CD4-positive, CD25-positive, alpha-beta regulatory T cell (primary cell): ENCODE data around the gene CRISPLD2. TPM values are rescaled to one million over a fixed set of nuclear protein-coding genes. Genes with fewer than 3 reads are reported as not detected.
A peak's percentile ranks its signal among the peaks of the same experiment; 100 is the strongest.

ENCODE experiments used
- ATAC-seq, 2 donors: fragments of 150-1000 bp; cut with Tn5 transposase; one replicate each; pipeline ENCODE4 v1.10.0; 2021; ENCODE audit warnings: low read depth in 2 of 2, moderate number of reproducible peaks in 2 of 2, moderate library complexity in 1 of 2
- DNase-seq, 3 donors: peaks; one replicate each; pipeline versions ENCODE4 v3.0.0 to v3.0.0-alpha.2; 2012 to 2022; ENCODE audit warnings: mixed read lengths in 1 of 3
- H3K27ac ChIP-seq: one replicate; pipeline ENCODE4 v1.7.0; 2013; ENCODE audit warnings: mild to moderate bottlenecking, low read length; ENCODE audit not compliant: insufficient read depth, poor library complexity, severe bottlenecking
- H3K27me3 ChIP-seq: one replicate; pipeline ENCODE4 v1.7.0; 2013; ENCODE audit warnings: low read length; ENCODE audit not compliant: control insufficient read depth, insufficient read depth
- H3K36me3 ChIP-seq: one replicate; pipeline ENCODE4 v1.7.0; 2013; ENCODE audit warnings: mild to moderate bottlenecking, low read length, moderate library complexity; ENCODE audit not compliant: control insufficient read depth, insufficient read depth
- H3K4me1 ChIP-seq: 2 replicates; pipeline ENCODE4 v1.7.0; 2013; ENCODE audit warnings: mild to moderate bottlenecking, low read length; ENCODE audit not compliant: insufficient read depth, control insufficient read depth, poor library complexity, severe bottlenecking
- H3K4me3 ChIP-seq: one replicate; pipeline ENCODE4 v1.7.0; 2013; ENCODE audit warnings: low read depth, mild to moderate bottlenecking, low read length, moderate library complexity
- H3K9me3 ChIP-seq, 2 experiments: 1 replicate in 1 of 2; 2 replicates in 1 of 2; pipeline ENCODE4 v1.7.0; 2013; ENCODE audit warnings: low read length in 2 of 2, mild to moderate bottlenecking in 1 of 2, moderate library complexity in 1 of 2; ENCODE audit not compliant: control insufficient read depth in 2 of 2
- H3K27ac Mint-ChIP-seq, 3 donors: one replicate each; pipeline ENCODE4 v1.8.0; 2020 to 2022; ENCODE audit warnings: mild to moderate bottlenecking in 3 of 3, mixed read lengths in 3 of 3, moderate library complexity in 2 of 3
- H3K27me3 Mint-ChIP-seq: one replicate; pipeline ENCODE4 v1.8.0; 2022; ENCODE audit warnings: mild to moderate bottlenecking, mixed read lengths
- H3K36me3 Mint-ChIP-seq: one replicate; pipeline ENCODE4 v1.8.0; 2020; ENCODE audit warnings: mixed read lengths
- H3K4me1 Mint-ChIP-seq, 4 donors: one replicate each; pipeline ENCODE4 v1.8.0; 2020 to 2022; ENCODE audit warnings: mixed read lengths in 4 of 4, mild to moderate bottlenecking in 1 of 4
- H3K4me3 Mint-ChIP-seq, 4 donors: one replicate each; pipeline ENCODE4 v1.8.0; 2020 to 2022; ENCODE audit warnings: mild to moderate bottlenecking in 4 of 4, mixed read lengths in 4 of 4, moderate library complexity in 3 of 4
- H3K9me3 Mint-ChIP-seq, 7 donors: one replicate each; pipeline ENCODE4 v1.8.0; 2020 to 2022; ENCODE audit warnings: mixed read lengths in 7 of 7, mild to moderate bottlenecking in 3 of 7, moderate library complexity in 2 of 7
- polyA plus RNA-seq, 4 donors: library from polyadenylated mRNA; unstranded; fragments of 300-500 nt; fragmentation: Illumina TruSeq; gene quantifications; one replicate each; pipeline ENCODE4 v1.2.3, GENCODE V29; 2021
- total RNA-seq: library from RNA; stranded (reverse); gene quantifications from one replicate; pipeline ENCODE4 v1.2.3, GENCODE V29; 2022

CRISPLD2 gene
- total and polyA plus RNA-seq, 5 donors from 2014 or later, result 0.16 to 0.54 (median 0.30) TPM; not detected in 2

GRCh38 chr16:84893849-84894599, 74.2 kb downstream of the CRISPLD2 start:
- H3K27me3 Mint-ChIP-seq, result no peaks in the 10 kb centered on the region
- ATAC-seq (no peak), DNase-seq (no peak)
- H3K27ac Mint-ChIP-seq, result no peak overlapping the region
- no peaks in the 10 kb centered on the region for H3K36me3 Mint-ChIP-seq
- peaks cover 0 to 3% (median 0%) of the 10 kb centered on the region in 4 donors for H3K4me1 Mint-ChIP-seq
- Histone ChIP-seq H3K9me3 (no peaks in the 10 kb centered on the region), H3K27me3 (no peaks in the 10 kb centered on the region), H3K4me3 (no peak overlapping the region), H3K4me1 (no peaks in the 10 kb centered on the region), H3K36me3 (no peaks in the 10 kb centered on the region), H3K27ac (no peak overlapping the region)
- H3K9me3 Mint-ChIP-seq, result peaks cover 0 to 2% (median 0%) of the 10 kb centered on the region in 7 donors
- H3K4me3 Mint-ChIP-seq, result no peak overlapping the region

- no peaks in the 10 kb centered on the region for H3K4me1 ChIP-seq
- H3K27ac ChIP-seq, result no peak overlapping the region
- no peaks in the 10 kb centered on the region for H3K36me3 ChIP-seq
- Mint-ChIP-seq H3K27ac (no peak overlapping the region), H3K27me3 (no peaks in the 10 kb centered on the region), H3K36me3 (no peaks in the 10 kb centered on the region), H3K9me3 (peaks cover 0 to 2% (median 0%) of the 10 kb centered on the region in 7 donors), H3K4me1 (peaks cover 0 to 3% (median 0%) of the 10 kb centered on the region in 4 donors), H3K4me3 (no peak overlapping the region)
- no peaks in the 10 kb centered on the region for H3K9me3 ChIP-seq
- DNase-seq (no peak), ATAC-seq (no peak)
- no peaks in the 10 kb centered on the region for H3K27me3 ChIP-seq
- no peak overlapping the region for H3K4me3 ChIP-seq
These were observed 75.2 kb downstream of the CRISPLD2 start for GRCh38 chr16:84895016-84895415.

- Mint-ChIP-seq H3K4me1 (peaks cover 0 to 3% (median 0%) of the 10 kb centered on the region in 4 donors), H3K36me3 (no peaks in the 10 kb centered on the region), H3K9me3 (peaks cover 0 to 2% (median 0%) of the 10 kb centered on the region in 7 donors), H3K27me3 (no peaks in the 10 kb centered on the region), H3K27ac (no peak overlapping the region), H3K4me3 (peak overlapping the region in 1 of 4 donors; percentile 22)
- H3K27ac ChIP-seq, result no peak overlapping the region
- DNase-seq (no peak), ATAC-seq (no peak)
- no peak overlapping the region for H3K4me3 ChIP-seq
- no peaks in the 10 kb centered on the region for H3K36me3 ChIP-seq
- no peaks in the 10 kb centered on the region for H3K9me3 ChIP-seq
- H3K4me1 ChIP-seq, result no peaks in the 10 kb centered on the region
- H3K27me3 ChIP-seq, result no peaks in the 10 kb centered on the region
These were observed 77.1 kb downstream of the CRISPLD2 start for GRCh38 chr16:84896847-84897246.

- Mint-ChIP-seq H3K4me3 (no peak overlapping the region), H3K4me1 (peaks cover 0 to 3% (median 0%) of the 10 kb centered on the region in 4 donors), H3K36me3 (no peaks in the 10 kb centered on the region), H3K27me3 (no peaks in the 10 kb centered on the region), H3K9me3 (peaks cover 0 to 2% (median 0%) of the 10 kb centered on the region in 7 donors), H3K27ac (no peak overlapping the region)
- H3K4me1 ChIP-seq, result no peaks in the 10 kb centered on the region
- no peak for DNase-seq
- H3K4me3 ChIP-seq, result no peak overlapping the region
- no peak for ATAC-seq
- H3K9me3 ChIP-seq, result no peaks in the 10 kb centered on the region
- H3K27ac ChIP-seq, result no peak overlapping the region
- no peaks in the 10 kb centered on the region for H3K27me3 ChIP-seq
- no peaks in the 10 kb centered on the region for H3K36me3 ChIP-seq
These were observed 78.2 kb downstream of the CRISPLD2 start for GRCh38 chr16:84897911-84898377.

GRCh38 chr16:84898447-84898846, 78.7 kb downstream of the CRISPLD2 start:
- ATAC-seq, result no peak
- H3K27ac ChIP-seq, result no peak overlapping the region
- no peak overlapping the region for H3K4me3 ChIP-seq
- no peaks in the 10 kb centered on the region for H3K27me3 ChIP-seq
- peak in 1 of 3 donors; percentile 8 for DNase-seq
- no peaks in the 10 kb centered on the region for H3K9me3 ChIP-seq
- H3K36me3 ChIP-seq, result no peaks in the 10 kb centered on the region
- H3K4me1 ChIP-seq, result no peaks in the 10 kb centered on the region
- H3K27ac Mint-ChIP-seq, result no peak overlapping the region
- peaks cover 0 to 2% (median 0%) of the 10 kb centered on the region in 7 donors for H3K9me3 Mint-ChIP-seq
- H3K4me3 Mint-ChIP-seq, result no peak overlapping the region
- H3K27me3 Mint-ChIP-seq, result no peaks in the 10 kb centered on the region
- H3K36me3 Mint-ChIP-seq, result no peaks in the 10 kb centered on the region
- H3K4me1 Mint-ChIP-seq, result peaks cover 0 to 3% (median 0%) of the 10 kb centered on the region in 4 donors

- no peak overlapping the region for H3K27ac Mint-ChIP-seq
These were observed 79.6 kb downstream of the CRISPLD2 start for GRCh38 chr16:84899414-84899813.

GRCh38 chr16:84905965-84906460, 86.2 kb downstream of the CRISPLD2 start:
- Mint-ChIP-seq H3K4me3 (no peak overlapping the region), H3K27ac (no peak overlapping the region), H3K4me1 (peaks cover 0 to 4% (median 0%) of the 10 kb centered on the region in 4 donors), H3K9me3 (peaks cover 0 to 3% (median 0%) of the 10 kb centered on the region in 7 donors), H3K36me3 (no peaks in the 10 kb centered on the region), H3K27me3 (peaks cover 13% of the 10 kb centered on the region)
- H3K36me3 ChIP-seq, result no peaks in the 10 kb centered on the region
- H3K27me3 ChIP-seq, result no peaks in the 10 kb centered on the region
- ATAC-seq, result no peak
- no peak for DNase-seq
- H3K4me1 ChIP-seq, result no peaks in the 10 kb centered on the region
- no peak overlapping the region for H3K27ac ChIP-seq
- no peak overlapping the region for H3K4me3 ChIP-seq
- no peaks in the 10 kb centered on the region for H3K9me3 ChIP-seq

More at GRCh38 chr16:84899414-84899813, 79.6 kb downstream of the CRISPLD2 start:
- H3K27ac ChIP-seq, result no peak overlapping the region
- ATAC-seq, result no peak
- peaks cover 0 to 3% (median 0%) of the 10 kb centered on the region in 4 donors for H3K4me1 Mint-ChIP-seq
- no peak overlapping the region for H3K4me3 ChIP-seq
- peaks cover 0 to under 1% (median 0%) of the 10 kb centered on the region in 7 donors for H3K9me3 Mint-ChIP-seq
- no peaks in the 10 kb centered on the region for H3K27me3 Mint-ChIP-seq
- H3K4me1 ChIP-seq, result no peaks in the 10 kb centered on the region
- no peaks in the 10 kb centered on the region for H3K36me3 ChIP-seq
- H3K27me3 ChIP-seq, result no peaks in the 10 kb centered on the region
- H3K9me3 ChIP-seq, result no peaks in the 10 kb centered on the region
- DNase-seq, result no peak
- H3K4me3 Mint-ChIP-seq, result no peak overlapping the region
- H3K36me3 Mint-ChIP-seq, result no peaks in the 10 kb centered on the region
